HG02840 (cell line): ENCODE data around the gene OPCML.

Experiments used
- ATAC-seq: cut with Tn5 transposase; IDR thresholded peaks from one replicate; pipeline ENCODE4 v1.9.1; 2021; ENCODE audit warnings: mild to moderate bottlenecking, moderate library complexity, moderate number of reproducible peaks; ENCODE audit not compliant: unreplicated experiment, low FRiP score

The OPCML gene

GRCh38 chr11:132610791-132611190 lies 921.5 kb downstream of the OPCML start:
- ATAC-seq: no peak

DNA sequence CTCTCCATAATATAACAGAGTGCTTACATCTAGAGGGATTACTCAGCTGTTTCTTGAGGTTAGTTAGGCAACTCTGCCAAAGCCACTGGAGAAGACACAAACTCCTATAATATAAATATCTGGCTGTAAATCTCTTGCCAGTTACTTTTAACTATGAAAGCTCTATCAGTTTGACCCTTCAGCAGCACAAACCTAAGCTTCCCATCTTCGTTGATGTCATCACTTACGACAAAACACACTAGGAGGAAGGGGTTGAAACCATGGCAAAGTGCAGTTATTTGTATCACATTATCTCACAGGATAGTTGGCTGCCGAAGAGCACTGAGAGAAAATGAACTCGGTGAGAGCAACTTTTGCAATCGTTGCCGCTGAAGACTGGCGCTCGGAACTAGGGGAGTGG lies 922.1 kb downstream of the OPCML start:
- no peak for ATAC-seq

DNA sequence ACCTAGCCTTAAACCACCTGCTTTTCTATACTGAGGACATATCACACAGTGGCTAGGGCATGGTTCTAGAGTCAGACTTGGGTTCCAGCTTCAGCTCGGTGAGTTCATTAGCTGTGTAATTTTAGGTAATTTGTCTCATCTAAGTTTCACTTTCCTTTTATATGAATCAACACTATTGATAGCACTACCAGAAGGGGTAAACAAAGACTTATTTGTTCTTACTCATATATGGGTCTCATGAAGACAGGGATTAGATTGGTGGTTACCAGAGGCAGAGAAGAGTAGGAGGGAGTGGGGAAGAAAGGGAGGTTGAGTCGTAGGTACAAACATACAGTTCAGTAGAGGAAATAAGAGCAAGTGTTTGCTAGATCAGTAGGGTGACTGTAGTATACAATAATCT lies 924.7 kb downstream of the OPCML start:
- no peak for ATAC-seq

GRCh38 chr11:132605825-132606570 lies 926.3 kb downstream of the OPCML start:
- ATAC-seq: no peak

GRCh38 chr11:132604431-132604830 lies 927.9 kb downstream of the OPCML start:
- ATAC-seq: no peak

DNA sequence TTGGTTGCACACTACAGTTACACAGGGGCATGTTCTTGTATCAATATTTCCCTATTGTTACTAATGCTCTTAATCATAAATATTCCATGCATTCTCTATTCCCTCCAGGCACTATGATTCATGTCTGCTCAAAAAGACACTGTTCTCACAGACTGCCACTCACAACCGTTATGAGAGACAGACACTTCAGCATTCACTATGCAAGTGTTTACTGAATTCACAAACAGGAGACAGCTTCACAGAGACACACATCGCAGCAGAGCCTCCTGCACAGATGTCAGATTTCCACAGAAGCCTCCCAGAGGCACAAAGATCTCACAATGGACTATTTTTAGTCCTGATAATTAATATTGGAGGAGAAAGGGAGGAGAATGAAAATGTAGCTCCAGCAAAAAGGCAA lies 930.4 kb downstream of the OPCML start:
- no peak for ATAC-seq

DNA sequence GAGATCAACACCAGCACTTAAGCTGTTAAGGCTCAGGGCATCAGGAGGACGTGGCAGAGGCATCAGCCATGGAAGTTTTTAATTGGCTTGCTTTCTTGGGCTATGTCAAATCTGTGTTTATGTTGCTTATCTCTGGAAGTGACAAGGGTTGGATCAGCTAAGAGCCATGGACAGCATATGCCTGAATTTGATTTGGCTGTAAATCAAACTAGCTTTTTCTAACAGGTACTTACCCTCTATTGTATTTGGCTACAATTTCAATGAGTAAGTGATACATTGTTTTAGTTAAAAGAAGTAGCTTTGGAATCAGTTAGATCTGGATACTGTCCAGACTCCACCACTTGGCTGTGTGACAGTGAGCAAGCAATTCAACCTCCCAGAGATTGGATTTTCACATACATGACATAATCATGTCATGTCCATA lies 936.6 kb downstream of the OPCML start:
- no peak for ATAC-seq

GRCh38 chr11:132595246-132595645 lies 937.1 kb downstream of the OPCML start:
- ATAC-seq: no peak

DNA sequence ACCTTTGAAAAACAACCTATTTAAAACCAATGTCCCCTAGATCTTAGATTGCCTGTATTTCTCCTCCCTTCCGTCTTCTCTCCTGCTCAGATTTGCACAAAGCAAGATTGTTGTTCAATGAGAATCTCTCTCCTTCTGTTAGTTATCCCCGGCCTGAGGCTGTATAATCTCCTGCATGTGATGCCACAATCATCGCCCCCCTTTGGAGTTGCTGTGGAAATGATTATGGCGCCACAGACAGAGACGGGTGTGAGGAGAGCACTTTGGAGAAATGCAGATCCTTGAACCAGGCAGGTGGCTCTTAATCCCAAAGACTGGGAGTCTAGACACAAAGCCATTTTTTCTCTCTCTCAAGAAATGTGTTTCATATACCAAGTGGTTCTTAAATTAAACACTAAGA lies 941.3 kb downstream of the OPCML start:
- no peak for ATAC-seq

- no peak for ATAC-seq
These were observed 941.7 kb downstream of the OPCML start for GRCh38 chr11:132590554-132590953.

DNA sequence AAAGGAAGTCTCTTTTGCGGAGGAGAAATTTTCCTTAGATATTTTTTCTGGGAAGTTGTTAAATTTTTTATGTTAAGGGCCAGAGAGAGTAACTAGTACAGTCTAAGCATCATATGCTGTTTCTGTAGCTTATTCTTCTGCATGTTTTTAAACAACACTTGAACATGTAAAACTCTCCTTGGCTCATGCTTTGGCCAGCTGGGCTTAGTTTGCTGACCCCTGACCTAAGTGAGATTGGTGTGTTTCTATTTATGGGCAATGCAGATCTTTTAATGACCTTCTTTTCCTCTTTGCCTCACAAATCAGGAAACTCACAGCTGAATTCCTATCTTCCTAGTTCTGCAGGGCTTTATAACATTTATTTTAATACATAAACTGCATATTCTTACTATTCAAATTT lies 942.5 kb downstream of the OPCML start:
- ATAC-seq: no peak

DNA sequence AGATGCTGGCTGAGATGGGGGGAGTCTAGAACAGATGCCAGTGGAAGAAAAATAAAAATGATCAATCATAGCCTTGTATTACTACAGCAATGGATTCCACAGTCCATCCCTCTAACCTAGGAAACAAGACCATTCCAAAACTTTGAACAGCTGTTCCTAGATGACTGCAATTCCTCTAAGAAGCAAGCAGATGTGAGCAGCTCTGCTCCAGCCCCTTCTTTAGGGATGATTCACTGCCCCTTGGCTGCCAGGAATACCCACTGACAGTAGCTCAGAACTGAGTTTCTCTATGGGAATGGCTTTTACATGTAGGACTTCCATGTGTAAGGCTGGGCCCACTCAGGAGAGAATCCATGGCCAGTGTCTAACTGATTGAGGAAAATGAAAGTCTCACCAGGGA lies 943.9 kb downstream of the OPCML start:
- no peak for ATAC-seq

DNA sequence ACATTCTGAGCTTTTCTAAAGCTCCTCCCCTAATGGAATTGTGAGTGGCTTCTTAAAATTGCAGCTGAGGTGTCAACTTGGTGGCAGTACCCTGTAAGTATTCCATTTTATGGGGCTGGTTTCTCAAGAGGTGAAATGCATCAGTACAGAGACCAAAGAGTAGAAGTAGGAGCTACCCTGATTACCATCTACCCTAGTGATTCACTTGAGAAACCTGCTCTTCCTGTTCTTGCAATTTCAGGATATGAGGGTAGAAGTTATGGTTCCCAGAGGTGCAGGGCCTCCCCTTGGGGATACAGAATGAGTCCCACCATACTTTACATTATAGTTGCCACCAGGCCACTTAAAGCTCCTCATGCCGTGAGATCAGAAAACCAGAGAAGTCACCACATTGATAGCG lies 944.6 kb downstream of the OPCML start:
- no peak for ATAC-seq

- ATAC-seq: no peak
These were observed 945.5 kb downstream of the OPCML start for GRCh38 chr11:132586801-132587200.

DNA sequence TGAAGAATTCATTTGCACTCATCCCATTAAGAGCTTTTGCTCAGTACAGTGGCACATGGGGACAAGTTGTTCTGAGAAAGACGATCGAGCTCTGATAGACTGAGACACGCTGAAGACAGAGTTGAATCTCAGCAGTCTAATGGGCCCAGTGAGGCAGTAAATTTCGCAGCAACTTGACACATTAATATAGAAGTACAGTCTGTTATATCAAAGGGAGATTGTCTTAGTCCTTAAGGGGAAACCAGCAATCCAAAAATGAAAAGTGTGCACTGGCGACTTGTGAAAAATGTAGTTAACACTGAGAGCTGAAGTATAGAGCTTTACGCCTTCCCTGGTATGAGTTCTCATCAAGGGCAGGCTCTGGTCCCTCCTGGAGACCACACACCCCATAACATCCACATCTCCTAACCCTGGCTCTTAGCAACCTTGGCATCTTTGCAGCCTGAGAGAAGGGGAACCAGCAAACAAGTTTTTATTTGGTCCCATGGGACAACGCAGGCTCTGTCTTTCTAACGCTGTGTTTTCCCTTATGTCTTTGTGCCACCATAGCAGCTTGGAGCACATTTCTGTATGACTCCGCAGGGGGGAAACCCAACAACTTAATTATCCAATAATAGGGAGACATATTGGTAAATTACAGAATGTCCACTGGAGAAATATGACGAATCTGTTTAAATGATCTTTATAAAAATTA lies 952.5 kb downstream of the OPCML start:
- no peak for ATAC-seq

- ATAC-seq: no peak
These were observed 953.2 kb downstream of the OPCML start for GRCh38 chr11:132579136-132579535.

- ATAC-seq: no peak
These were observed 953.7 kb downstream of the OPCML start for GRCh38 chr11:132578580-132578979.

GRCh38 chr11:132576706-132577105 lies 955.6 kb downstream of the OPCML start:
- no peak for ATAC-seq

DNA sequence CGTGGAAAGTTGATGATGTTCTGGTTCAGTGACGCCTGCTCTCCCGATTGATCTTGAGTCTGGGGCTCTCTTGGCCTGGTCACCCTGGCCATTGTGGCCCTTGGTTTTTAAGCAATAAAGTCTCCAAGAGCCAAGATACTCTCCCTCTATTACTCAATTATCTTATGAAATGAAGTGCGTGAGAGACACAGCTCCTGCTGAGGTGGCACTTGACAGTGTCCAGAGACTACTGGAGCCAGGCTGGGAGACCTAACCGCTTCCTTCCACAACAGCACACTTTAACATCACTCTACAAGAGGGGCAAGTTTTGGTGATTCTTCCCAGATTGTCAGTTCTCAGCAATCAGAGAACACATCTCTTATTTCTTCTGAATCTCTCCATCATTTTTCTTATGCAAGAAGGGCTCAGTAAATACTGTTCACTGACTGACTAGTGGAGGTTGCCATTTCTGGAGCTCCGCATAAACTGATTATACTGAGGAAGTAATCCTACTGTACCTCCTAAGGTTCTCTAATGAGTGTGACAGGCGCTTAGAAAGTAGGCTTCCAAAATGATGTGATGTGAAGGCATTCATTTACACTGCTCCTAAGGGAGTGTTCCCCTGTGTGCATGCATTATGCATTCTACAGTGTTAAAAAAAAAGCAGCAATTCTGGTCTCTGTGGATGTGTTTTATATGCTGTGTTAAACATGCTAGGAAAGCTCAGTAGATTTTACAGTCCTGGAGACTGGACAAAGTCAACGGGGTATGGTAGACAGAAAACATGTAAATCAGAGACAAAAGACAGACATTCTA lies 968.0 kb downstream of the OPCML start:
- no peak for ATAC-seq

- ATAC-seq: no peak
These were observed 969.3 kb downstream of the OPCML start for GRCh38 chr11:132563050-132563449.

- no peak for ATAC-seq
These were observed 970.4 kb downstream of the OPCML start for GRCh38 chr11:132561937-132562336.
